Stimulated activated CD8-positive, alpha-beta memory T cell treated with anti-CD3 and anti-CD28 coated beads, Interleukin-7, amount 100 ng/mL, for 24 hours (primary cell): ENCODE data around the gene MAGEC2.

Source experiments
- DNase-seq: peaks from one replicate; pipeline ENCODE4 v3.0.0-alpha.2; 2020; ENCODE audit warnings: low read depth

MAGEC2 gene, protein sequence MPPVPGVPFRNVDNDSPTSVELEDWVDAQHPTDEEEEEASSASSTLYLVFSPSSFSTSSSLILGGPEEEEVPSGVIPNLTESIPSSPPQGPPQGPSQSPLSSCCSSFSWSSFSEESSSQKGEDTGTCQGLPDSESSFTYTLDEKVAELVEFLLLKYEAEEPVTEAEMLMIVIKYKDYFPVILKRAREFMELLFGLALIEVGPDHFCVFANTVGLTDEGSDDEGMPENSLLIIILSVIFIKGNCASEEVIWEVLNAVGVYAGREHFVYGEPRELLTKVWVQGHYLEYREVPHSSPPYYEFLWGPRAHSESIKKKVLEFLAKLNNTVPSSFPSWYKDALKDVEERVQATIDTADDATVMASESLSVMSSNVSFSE

DNA sequence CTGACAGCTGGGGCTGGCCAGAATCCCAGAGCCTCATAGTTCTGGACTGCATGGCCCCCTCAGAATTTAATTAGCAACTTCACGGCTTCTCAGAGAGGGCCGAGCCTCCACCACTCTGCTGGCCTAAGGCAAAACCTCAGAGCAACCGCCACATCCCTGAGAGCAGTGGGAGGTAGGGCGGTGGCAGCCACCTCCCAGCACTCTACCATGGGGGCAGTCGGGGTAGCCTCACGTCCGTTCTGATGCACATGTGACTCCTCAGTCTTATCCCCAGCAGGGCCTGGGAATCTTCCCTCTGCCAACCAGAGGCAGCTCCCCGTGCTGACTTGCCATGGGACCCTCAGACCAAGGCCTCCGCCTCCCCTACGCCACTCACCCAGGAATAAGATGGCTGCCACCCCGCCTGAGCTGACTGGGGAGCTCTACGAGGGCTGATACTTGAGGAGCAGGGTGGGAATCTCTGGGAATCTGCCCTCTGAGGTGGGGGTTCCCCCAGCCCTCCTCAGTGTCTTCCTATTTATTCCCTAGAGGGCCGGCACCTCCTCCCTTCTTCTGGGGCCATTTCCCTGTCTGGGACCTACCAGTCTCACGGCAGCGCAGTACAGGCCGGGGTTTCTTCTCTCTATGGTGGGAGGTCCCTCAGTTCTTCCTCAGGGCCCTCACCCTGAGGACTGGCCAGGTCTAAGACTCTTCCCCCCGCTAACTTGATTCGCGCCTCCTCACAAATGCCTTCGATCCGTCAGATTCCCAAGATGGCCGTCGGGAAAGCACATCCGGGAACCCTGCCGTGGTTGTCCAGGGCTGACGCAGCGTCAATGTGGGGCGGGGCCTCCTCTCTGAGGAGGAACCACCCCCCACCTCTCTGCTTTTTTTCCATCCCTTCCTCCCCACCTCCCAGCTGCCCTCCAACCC, at the start of gene MAGEC2:
Gene MAGEC2 (minus strand): TSS at position 769 of the 912 bp plus-strand sequence. CDS start 1,303 bp downstream, outside the sequence.
- no peak for DNase-seq

DNA sequence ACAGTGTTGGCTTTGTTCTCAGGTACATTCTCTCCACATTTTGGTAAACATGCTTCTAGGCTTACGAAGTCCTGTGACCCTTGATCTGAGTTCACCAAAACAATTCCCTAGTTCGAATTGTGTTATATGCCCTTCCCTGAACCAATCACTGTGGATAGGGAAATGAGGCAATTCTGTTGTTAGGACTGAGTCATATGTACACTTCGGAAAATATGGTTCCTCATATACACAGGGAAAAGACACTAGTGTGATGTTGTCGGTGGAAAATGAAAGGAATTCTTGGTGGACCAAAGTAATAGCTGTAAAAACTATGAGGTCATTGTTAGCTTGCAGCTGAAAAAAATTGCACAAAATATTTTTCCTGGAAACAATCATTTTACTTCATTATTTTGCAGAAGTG, 46.6 kb upstream of the MAGEC2 start:
- DNase-seq = no peak

- no peak for DNase-seq
Measured at GRCh38 chrX:142251202-142251601, 46.1 kb upstream of the MAGEC2 start.

DNA sequence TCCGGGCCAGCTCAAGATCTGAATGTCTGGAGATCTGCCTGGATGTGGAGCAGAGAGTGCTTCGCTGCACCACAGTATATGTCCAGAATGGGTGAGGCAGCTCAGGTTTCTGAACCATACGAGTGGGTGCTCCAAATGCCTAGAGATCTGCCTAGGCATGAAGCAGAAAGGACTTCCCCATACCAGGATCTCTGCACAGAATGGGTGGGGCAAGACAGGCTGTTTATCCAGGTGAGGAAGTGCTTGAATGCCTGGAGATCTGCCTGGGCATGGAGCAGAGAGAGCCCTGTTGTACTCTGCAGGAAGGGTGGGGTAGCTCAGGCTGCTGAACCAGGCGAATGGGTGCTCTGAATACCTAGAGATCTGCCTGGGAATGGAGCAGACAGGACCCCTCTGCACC, 45.4 kb upstream of the MAGEC2 start:
- no peak for DNase-seq

DNA sequence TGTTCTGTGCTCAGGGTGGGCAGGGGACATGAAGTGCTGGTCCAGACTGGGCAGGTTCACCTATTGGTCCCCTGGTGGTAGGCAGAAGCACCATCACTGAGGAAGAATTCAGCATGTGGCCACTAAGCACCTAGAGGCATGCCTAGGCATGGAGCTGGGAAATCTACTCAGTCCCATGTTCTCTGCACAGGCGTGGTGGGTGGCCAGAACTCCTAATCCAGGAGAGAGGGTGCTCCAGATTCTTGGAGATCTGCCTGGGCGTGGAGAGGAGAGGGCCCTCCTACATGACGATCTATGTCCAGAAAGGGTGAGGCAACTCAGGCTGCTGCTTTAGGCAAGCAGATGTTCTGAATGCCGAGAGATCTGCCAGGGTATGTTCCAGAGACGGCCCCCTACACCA, 44.6 kb upstream of the MAGEC2 start:
- DNase-seq = no peak

DNA sequence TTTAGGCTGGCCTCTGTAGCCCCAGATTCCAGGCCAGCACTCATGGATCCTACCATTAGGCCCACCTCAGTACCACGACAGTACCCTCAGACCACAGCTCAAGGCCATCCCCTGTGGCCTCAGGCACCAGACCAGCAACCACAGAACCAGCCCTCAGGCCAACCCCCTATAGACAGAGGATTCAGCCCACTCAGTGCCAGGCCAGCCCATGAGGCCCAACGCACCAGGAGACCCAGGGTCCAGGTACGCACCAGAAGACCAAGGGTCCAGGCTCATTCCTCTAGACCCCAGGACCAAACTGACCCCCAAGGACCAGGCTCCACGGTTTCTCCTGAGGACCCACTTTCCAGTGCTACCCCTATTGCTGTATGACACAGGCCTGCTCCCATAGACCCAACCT, 39.5 kb upstream of the MAGEC2 start:
- DNase-seq = no peak

GRCh38 chrX:142238536-142238935, 33.4 kb upstream of the MAGEC2 start:
- DNase-seq = no peak

DNA sequence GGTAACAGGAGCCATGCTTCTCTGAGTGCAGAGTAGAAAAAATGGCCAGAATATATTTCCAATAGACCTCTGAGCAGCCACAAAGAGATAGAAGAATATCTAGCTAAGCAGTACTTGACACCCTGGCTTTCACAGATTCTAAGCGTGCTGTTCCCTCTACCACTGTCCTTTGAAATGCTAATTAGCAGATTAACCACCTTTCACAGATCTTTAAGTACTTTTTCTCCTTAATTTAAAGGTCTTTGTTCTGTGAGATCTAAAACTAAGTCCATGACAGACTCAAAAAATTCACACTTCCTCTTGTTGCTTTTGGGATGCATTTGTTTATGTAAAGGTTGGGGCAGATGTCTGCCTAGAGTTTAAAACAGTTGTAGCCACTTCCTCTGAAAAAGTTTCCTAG, 28.3 kb upstream of the MAGEC2 start:
- DNase-seq = no peak

GRCh38 chrX:142214081-142214480, 9.0 kb upstream of the MAGEC2 start:
- no peak for DNase-seq

DNA sequence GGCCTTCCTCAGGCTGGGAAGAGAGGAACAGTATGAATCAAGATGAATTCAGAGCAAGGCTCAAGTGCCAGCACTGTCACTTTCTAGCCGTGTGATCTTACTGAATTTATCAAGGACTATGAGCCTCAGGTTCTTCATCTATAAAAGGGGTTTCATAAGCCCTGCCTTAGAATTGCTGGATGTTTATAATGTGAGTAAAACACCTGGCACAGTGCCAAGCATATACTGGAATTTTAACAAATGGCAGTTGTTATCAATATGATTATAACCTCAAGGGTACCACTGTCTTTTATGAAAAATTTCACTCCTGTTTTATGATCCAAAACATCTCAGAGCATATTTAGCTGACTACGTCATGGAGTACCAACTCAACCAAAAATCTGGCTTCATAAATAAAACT, 4.0 kb downstream of the MAGEC2 start:
- no peak for DNase-seq

GRCh38 chrX:142186103-142186502, 19.0 kb downstream of the MAGEC2 start:
- no peak for DNase-seq

DNA sequence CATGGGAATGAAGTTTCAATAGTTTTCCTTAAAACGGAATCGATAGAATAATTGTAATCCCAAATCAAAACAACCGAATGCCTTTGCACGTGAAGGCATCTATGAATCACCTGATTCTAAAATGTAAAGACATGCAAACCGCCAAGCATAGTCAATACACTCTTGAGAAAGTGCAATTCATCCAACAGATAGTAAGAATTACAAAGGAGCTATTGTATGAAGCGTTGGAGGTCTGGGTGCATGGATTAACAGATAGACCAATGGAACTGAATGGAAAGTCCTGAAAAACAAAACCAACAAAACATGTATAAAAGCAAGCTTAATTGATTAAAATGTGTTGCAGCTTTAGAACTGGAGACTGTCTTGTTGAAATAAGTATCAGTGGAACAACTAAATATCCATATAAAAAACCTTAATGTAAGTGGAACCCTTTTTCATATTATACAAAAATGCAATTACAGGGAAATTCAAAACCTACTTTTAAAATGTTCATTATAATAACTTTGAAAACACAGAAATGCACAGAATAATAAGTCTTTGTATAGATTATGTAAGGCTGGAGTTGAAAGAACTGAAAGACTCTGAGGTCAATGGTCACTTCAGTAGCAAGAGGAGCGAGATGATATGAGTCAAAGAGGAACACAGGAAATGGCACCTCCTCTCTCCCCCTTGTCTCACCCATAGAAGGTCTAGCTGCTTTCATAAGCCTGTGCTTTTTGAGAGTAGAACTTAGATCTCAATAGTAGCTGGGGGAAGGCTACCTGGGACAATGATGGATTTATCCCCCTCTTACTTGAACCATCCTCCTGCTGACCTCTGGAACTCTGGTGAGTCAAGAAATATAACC, 20.1 kb downstream of the MAGEC2 start:
- no peak for DNase-seq

- DNase-seq = no peak
Measured at GRCh38 chrX:142156567-142156966, 48.5 kb downstream of the MAGEC2 start.
